ENCODE results near the gene THBD. TPM values are rescaled to one million over a fixed set of nuclear protein-coding genes. Genes with fewer than 3 reads are reported as not detected.

THBD gene
- total and polyA plus RNA-seq, 2 donors (not counting 1 experiment from before 2014, with no cell fraction given) = 0.99 to 8.4 TPM

GRCh38 chr20:23042270-23042669 is 7.2 kb downstream of the THBD start:
- H3K4me2 ChIP-seq (ENCODE audit: extremely low read depth, insufficient read depth, low read length) = no peak overlapping the region
- no peaks in the 10 kb centered on the region for H3K4me1 ChIP-seq (ENCODE audit: control insufficient read depth, extremely low read depth, insufficient read depth, low read length)
- peaks cover 10% of the 10 kb centered on the region for H3K27me3 ChIP-seq (ENCODE audit: control insufficient read depth, insufficient read depth, low read length)
- H3K4me3 ChIP-seq (replicated peaks in 1 of 4; ENCODE audit: control extremely low read depth in 1 of 4, insufficient read depth in 1 of 4, low read depth in 3 of 4, low read length in 4 of 4) = no peak overlapping the region
- H3K79me2 ChIP-seq (ENCODE audit: control insufficient read depth, insufficient read depth, low read length) = no peaks in the 10 kb centered on the region
- no peaks in the 10 kb centered on the region for H3K36me3 ChIP-seq (ENCODE audit: control insufficient read depth, insufficient read depth, low read length)
- no peak overlapping the region for H3K9ac ChIP-seq (ENCODE audit: insufficient read depth, low read length)
- H3K9me3 ChIP-seq (ENCODE audit: control insufficient read depth, insufficient read depth, low read depth, low read length) = no peaks in the 10 kb centered on the region
- no peak overlapping the region for H2AFZ ChIP-seq (ENCODE audit: low read length)
- no peak overlapping the region for H3K27ac ChIP-seq (ENCODE audit: insufficient read depth, low read length)
- TF ChIP-seq CTCF (conservative IDR thresholded peaks at IDR 0.05 in 1 of 2, IDR thresholded peaks at IDR 0.05 in 1 of 2; ENCODE audit: low read depth in 1 of 2, low read length in 2 of 2) (no peak), EZH2 (IDR thresholded peaks at IDR 0.05; ENCODE audit: low read length, missing control alignments) (no peak)
- no peaks in the 10 kb centered on the region for H4K20me1 ChIP-seq (ENCODE audit: control insufficient read depth, extremely low read depth, insufficient read depth, low read length)
- DNase-seq (ENCODE audit: low read depth in 2 of 2) = no peak

- H3K9ac ChIP-seq (ENCODE audit: insufficient read depth, low read length) = no peak overlapping the region
- H4K20me1 ChIP-seq (ENCODE audit: control insufficient read depth, extremely low read depth, insufficient read depth, low read length) = no peaks in the 10 kb centered on the region
- no peak overlapping the region for H3K4me2 ChIP-seq (ENCODE audit: extremely low read depth, insufficient read depth, low read length)
- no peaks in the 10 kb centered on the region for H3K79me2 ChIP-seq (ENCODE audit: control insufficient read depth, insufficient read depth, low read length)
- no peak for DNase-seq (ENCODE audit: low read depth in 2 of 2)
- no peaks in the 10 kb centered on the region for H3K4me1 ChIP-seq (ENCODE audit: control insufficient read depth, extremely low read depth, insufficient read depth, low read length)
- H3K27me3 ChIP-seq (ENCODE audit: control insufficient read depth, insufficient read depth, low read length) = peaks cover 12% of the 10 kb centered on the region
- no peak for TF ChIP-seq CTCF (conservative IDR thresholded peaks at IDR 0.05 in 1 of 2, IDR thresholded peaks at IDR 0.05 in 1 of 2; ENCODE audit: low read depth in 1 of 2, low read length in 2 of 2)
- TF ChIP-seq EZH2 (IDR thresholded peaks at IDR 0.05; ENCODE audit: low read length, missing control alignments) = no peak
- no peak overlapping the region for H3K27ac ChIP-seq (ENCODE audit: insufficient read depth, low read length)
- H3K4me3 ChIP-seq (replicated peaks in 1 of 4; ENCODE audit: control extremely low read depth in 1 of 4, insufficient read depth in 1 of 4, low read depth in 3 of 4, low read length in 4 of 4) = no peak overlapping the region
- H3K9me3 ChIP-seq (ENCODE audit: control insufficient read depth, insufficient read depth, low read depth, low read length) = no peaks in the 10 kb centered on the region
- no peaks in the 10 kb centered on the region for H3K36me3 ChIP-seq (ENCODE audit: control insufficient read depth, insufficient read depth, low read length)
- H2AFZ ChIP-seq (ENCODE audit: low read length) = no peak overlapping the region
Measured at GRCh38 chr20:23039885-23040508, 9.5 kb downstream of the THBD start.

DNA sequence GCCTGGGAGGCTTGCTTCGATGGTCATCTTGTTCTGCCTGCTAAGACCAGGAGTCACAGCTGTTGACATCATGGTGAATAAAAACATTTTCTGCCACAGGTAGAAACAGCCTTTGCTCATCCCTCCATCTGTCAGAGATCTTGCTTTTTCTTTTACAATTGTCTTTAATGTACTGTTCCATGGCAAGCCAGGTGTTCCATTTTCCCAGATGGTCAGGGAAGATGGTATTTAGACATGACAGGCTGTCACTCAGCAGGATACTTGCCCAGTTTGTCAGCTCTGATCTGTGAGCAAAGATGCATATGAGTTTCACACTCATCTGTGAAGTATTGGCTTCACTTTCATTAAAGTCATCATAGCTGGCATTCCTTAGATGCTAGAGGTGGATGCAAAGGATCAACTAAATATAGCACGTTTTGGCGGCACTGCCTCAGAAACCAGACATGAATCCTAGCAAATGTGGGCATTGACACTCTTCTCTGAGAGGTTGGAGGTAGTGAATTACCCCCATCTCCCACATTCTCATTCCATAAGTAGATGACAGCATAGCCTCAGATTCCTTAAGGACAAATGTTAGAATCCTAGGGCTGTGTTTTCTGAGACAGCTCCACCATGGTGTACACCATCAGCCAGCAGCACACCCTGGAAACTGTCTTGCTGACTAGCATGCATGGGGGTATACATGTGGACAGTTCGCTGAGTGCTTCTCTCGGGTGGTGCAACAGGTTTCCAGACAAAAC is 10.2 kb downstream of the THBD start:
- H3K4me3 ChIP-seq (replicated peaks in 1 of 4; ENCODE audit: control extremely low read depth in 1 of 4, insufficient read depth in 1 of 4, low read depth in 3 of 4, low read length in 4 of 4) = no peak overlapping the region
- H3K27ac ChIP-seq (ENCODE audit: insufficient read depth, low read length) = no peak overlapping the region
- no peaks in the 10 kb centered on the region for H3K4me1 ChIP-seq (ENCODE audit: control insufficient read depth, extremely low read depth, insufficient read depth, low read length)
- no peak overlapping the region for H3K4me2 ChIP-seq (ENCODE audit: extremely low read depth, insufficient read depth, low read length)
- TF ChIP-seq EZH2 (IDR thresholded peaks at IDR 0.05; ENCODE audit: low read length, missing control alignments) = no peak
- TF ChIP-seq CTCF (conservative IDR thresholded peaks at IDR 0.05 in 1 of 2, IDR thresholded peaks at IDR 0.05 in 1 of 2; ENCODE audit: low read depth in 1 of 2, low read length in 2 of 2) = no peak
- no peaks in the 10 kb centered on the region for H3K9me3 ChIP-seq (ENCODE audit: control insufficient read depth, insufficient read depth, low read depth, low read length)
- no peak overlapping the region for H2AFZ ChIP-seq (ENCODE audit: low read length)
- H3K9ac ChIP-seq (ENCODE audit: insufficient read depth, low read length) = no peak overlapping the region
- DNase-seq (ENCODE audit: low read depth in 2 of 2) = no peak
- H3K36me3 ChIP-seq (ENCODE audit: control insufficient read depth, insufficient read depth, low read length) = no peaks in the 10 kb centered on the region
- no peaks in the 10 kb centered on the region for H4K20me1 ChIP-seq (ENCODE audit: control insufficient read depth, extremely low read depth, insufficient read depth, low read length)
- H3K27me3 ChIP-seq (ENCODE audit: control insufficient read depth, insufficient read depth, low read length) = peaks cover 14% of the 10 kb centered on the region
- no peaks in the 10 kb centered on the region for H3K79me2 ChIP-seq (ENCODE audit: control insufficient read depth, insufficient read depth, low read length)
